Gastrocnemius medialis (tissue), 4 donors: Measurements from ENCODE around the gene KRT17. TPM values are rescaled to one million over a fixed set of nuclear protein-coding genes. Genes with fewer than 3 reads are reported as not detected.

Experiments used
- ATAC-seq, 2 donors: fragments of 150-250 bp; one replicate each; pipeline ENCODE4 v1.9.1; 2016
- DNase-seq, 2 donors: peaks; one replicate each; pipeline ENCODE4 v3.0.0-alpha.2; 2019
- H3K27ac ChIP-seq, 4 donors: fragments of 200-600 bp; sonication (generic); 1 replicate in 1 of 4; 2 replicates in 3 of 4; pipeline ENCODE4 v1.5.1; 2016 to 2018; ENCODE audit warnings: mild to moderate bottlenecking in 2 of 4, moderate library complexity in 1 of 4
- H3K27me3 ChIP-seq, 3 donors: fragments of 200-600 bp; sonication (generic) in 2 of 3; 1 replicate in 1 of 3; 2 replicates in 2 of 3; pipeline versions ENCODE4 v1.5.1 to v1.6.0; 2016 to 2019; ENCODE audit warnings: mild to moderate bottlenecking in 1 of 3, moderate library complexity in 1 of 3
- H3K36me3 ChIP-seq, 2 donors: fragments of 200-600 bp; sonication (generic) in 1 of 2; one replicate each; pipeline ENCODE4 v1.5.1; 2017 to 2018
- H3K4me1 ChIP-seq, 2 donors: fragments of 200-600 bp; sonication (generic) in 1 of 2; one replicate each; pipeline ENCODE4 v1.5.1; 2016 to 2017; ENCODE audit warnings: mild to moderate bottlenecking in 2 of 2
- H3K4me3 ChIP-seq, 4 donors: fragments of 200-600 bp; sonication (generic) in 3 of 4; 1 replicate in 1 of 4; 2 replicates in 3 of 4; pipeline ENCODE4 v1.5.1; 2016 to 2019; ENCODE audit warnings: mild to moderate bottlenecking in 2 of 4
- H3K9me3 ChIP-seq, 3 donors: fragments of 200-600 bp; sonication (generic) in 2 of 3; 1 replicate in 1 of 3; 2 replicates in 2 of 3; pipeline ENCODE4 v1.5.1; 2016 to 2019
- CTCF ChIP-seq, 5 experiments: fragments of 450-650 bp in 3 of 5; fragments of 200-600 bp in 2 of 5; sonication (generic) in 2 of 5; IDR thresholded peaks in 4 of 5; conservative IDR thresholded peaks in 1 of 5; 1 replicate in 4 of 5; 2 replicates in 1 of 5; pipeline ENCODE4 v1.5.1; 2016 to 2019; ENCODE audit warnings: antibody characterized with exemption in 5 of 5, mild to moderate bottlenecking in 3 of 5, moderate library complexity in 3 of 5
- POLR2A ChIP-seq, 2 donors: fragments of 450-650 bp; IDR thresholded peaks; one replicate each; pipeline ENCODE4 v1.6.1; 2017; ENCODE audit warnings: antibody characterized with exemption in 2 of 2, mild to moderate bottlenecking in 2 of 2, moderate library complexity in 2 of 2
- in situ Hi-C, 4 donors: fragments of 200-750 bp; cut with MboI; loops; one replicate each; pipeline versions ENCODE4 v1.15.0 to v1.8.0; 2017; ENCODE audit warnings: low sequenced_read_pairs in 4 of 4
- intact Hi-C: fragments of 100-400 bp; cut with DNase I; formaldehyde crosslinking; loops from one replicate; pipeline ENCODE4 v1.15.1; 2023; ENCODE audit warnings: low total_unique reads
- total RNA-seq, 4 donors: library from RNA; depleted of rRNA; stranded (reverse); fragments of >200 nt; gene quantifications; one replicate each; pipeline versions ENCODE4 v1.1.0 to v1.2.3, GENCODE V29; 2016

KRT17 gene
- total RNA-seq, 4 donors from 2014 or later: not detected

- Histone ChIP-seq H3K27ac (no peak overlapping the region), H3K27me3 (no peaks in the 10 kb centered on the region), H3K9me3 (no peaks in the 10 kb centered on the region), H3K36me3 (no peaks in the 10 kb centered on the region), H3K4me1 (peaks cover 0 to 2% of the 10 kb centered on the region in 2 donors), H3K4me3 (no peak overlapping the region)
- DNase-seq (no peak), ATAC-seq (no peak)
- TF ChIP-seq CTCF (IDR thresholded peaks at IDR 0.05 in 4 of 5, conservative IDR thresholded peaks at IDR 0.05 in 1 of 5) (no peak), POLR2A (IDR thresholded peaks at IDR 0.05) (no peak)
- intact Hi-C loops (no loop called here), in situ Hi-C loops (no loop called here)
Observed at GRCh38 chr17:41635121-41636097, 11.0 kb upstream of the KRT17 start.

DNA sequence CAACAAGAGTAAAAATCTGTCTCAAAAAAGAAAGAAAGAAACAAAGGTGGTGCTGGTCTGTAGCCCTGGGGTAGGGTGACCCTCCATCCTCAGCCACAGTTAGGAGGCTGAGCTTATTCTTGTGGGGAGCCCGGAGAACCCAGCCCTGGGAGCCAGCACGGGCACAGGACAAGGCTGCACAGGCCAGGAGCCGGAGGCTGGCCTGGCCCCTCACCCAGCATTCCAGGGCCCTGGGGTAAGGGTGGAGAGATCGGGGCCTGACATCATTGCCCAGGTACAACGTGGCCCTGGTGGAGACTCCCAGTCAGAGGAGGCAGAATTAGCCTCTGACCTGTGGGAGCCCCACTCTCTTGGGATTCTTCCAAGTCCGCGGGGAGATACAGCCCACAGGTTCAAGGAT, 10.3 kb upstream of the KRT17 start:
- TF ChIP-seq CTCF (IDR thresholded peaks at IDR 0.05 in 4 of 5, conservative IDR thresholded peaks at IDR 0.05 in 1 of 5): no peak
- TF ChIP-seq POLR2A (IDR thresholded peaks at IDR 0.05): no peak
- DNase-seq (no peak), ATAC-seq (no peak)
- Histone ChIP-seq H3K27ac (no peak overlapping the region), H3K9me3 (no peaks in the 10 kb centered on the region), H3K27me3 (no peaks in the 10 kb centered on the region), H3K4me1 (peaks cover 0 to 2% of the 10 kb centered on the region in 2 donors), H3K4me3 (no peak overlapping the region), H3K36me3 (no peaks in the 10 kb centered on the region)
- in situ Hi-C loops (no loop called here), intact Hi-C loops (no loop called here)

GRCh38 chr17:41633556-41634199, 9.3 kb upstream of the KRT17 start:
- H3K4me1 ChIP-seq: peaks cover 0 to 2% of the 10 kb centered on the region in 2 donors
- in situ Hi-C loops (no loop called here), intact Hi-C loops (no loop called here)
- ATAC-seq (no peak), DNase-seq (no peak)
- no peak overlapping the region for H3K27ac ChIP-seq
- H3K9me3 ChIP-seq: no peaks in the 10 kb centered on the region
- TF ChIP-seq CTCF (IDR thresholded peaks at IDR 0.05 in 4 of 5, conservative IDR thresholded peaks at IDR 0.05 in 1 of 5) (no peak), POLR2A (IDR thresholded peaks at IDR 0.05) (no peak)
- H3K27me3 ChIP-seq: no peaks in the 10 kb centered on the region
- H3K4me3 ChIP-seq: no peak overlapping the region
- no peaks in the 10 kb centered on the region for H3K36me3 ChIP-seq

DNA sequence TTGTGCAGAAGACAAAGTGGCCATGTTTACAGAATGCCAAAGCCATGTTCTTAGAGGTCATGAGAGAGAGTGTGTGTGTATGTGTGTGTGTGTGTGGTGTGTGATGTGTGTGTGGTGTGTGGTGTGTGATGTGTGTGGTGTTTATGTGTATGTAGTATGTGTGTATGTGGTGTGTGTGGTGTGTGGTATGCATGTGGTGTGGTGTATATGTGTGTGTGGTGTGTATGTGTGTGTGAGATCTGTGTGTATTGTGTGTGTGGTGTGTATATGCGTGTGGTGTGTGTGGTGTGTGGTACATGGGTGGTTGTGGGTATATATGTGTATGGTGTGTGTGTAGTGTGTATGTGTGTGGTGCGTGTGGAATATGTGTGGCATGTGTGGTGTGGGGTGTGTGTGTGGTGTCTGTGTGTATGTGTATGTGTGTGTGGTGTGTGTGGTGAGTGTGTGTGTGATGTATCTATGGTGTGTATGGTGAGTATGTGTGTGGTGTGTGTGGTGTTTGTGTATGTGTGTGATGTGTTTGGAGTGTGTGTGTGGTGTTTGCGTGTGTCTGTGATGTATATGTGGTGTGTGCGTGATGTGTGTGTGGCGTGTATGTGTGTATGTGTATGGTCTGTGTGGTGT, 8.2 kb upstream of the KRT17 start:
- intact Hi-C loops: no loop called here
- peaks cover 0 to 2% of the 10 kb centered on the region in 2 donors for H3K4me1 ChIP-seq
- TF ChIP-seq CTCF (IDR thresholded peaks at IDR 0.05 in 4 of 5, conservative IDR thresholded peaks at IDR 0.05 in 1 of 5) (no peak), POLR2A (IDR thresholded peaks at IDR 0.05) (no peak)
- no peaks in the 10 kb centered on the region for H3K9me3 ChIP-seq
- DNase-seq (no peak), ATAC-seq (no peak)
- H3K4me3 ChIP-seq: no peak overlapping the region
- no peaks in the 10 kb centered on the region for H3K27me3 ChIP-seq
- no peak overlapping the region for H3K27ac ChIP-seq
- H3K36me3 ChIP-seq: no peaks in the 10 kb centered on the region
- in situ Hi-C loops: no loop called here
